ENCODE measurements around the gene VSIG10L2.
"Not testable (repeated sequence)": the region's sequence is repeated elsewhere in the genome, so short reads cannot be mapped to it uniquely, and the experiment has no call there.

The VSIG10L2 gene

DNA sequence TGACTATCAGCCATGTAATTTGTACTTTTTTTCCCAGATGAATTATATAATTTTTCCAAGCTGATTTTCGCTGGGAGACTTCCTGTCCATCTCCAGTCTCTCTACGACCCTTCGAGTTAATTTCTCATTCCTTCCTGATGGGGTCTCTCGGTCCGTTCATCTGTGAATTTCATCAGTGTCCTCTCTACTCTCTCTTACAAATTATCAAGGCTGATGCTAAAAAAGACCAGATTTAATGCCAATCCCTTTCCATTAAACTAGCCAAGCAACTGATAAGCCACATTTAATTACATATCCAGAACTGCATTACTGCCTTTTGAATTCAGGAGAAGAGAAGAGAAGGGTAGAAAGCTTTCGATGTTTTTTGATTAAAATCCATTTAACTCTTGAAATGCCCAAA lies 25.8 kb downstream of the VSIG10L2 start:
- no peak for DNase-seq

DNA sequence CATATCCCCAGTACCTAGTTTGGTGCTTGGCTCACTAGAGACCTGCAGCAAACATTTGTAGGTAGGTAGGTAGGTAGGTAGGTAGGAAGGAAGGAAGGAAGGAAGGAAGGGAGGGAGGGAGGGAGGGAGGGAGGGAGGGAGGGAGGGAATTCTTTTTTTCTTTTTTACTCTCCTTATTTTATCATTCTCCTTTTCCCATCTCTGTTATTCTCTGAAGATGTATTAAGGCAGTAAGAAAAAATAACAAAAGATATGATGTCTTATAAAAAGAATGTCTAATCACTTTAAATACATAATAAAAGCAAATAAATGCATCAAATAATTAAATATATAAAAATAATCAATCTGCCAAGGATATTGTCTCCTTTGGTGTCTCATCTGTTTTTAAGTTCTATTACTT lies 28.4 kb downstream of the VSIG10L2 start:
- no peak for DNase-seq

DNA sequence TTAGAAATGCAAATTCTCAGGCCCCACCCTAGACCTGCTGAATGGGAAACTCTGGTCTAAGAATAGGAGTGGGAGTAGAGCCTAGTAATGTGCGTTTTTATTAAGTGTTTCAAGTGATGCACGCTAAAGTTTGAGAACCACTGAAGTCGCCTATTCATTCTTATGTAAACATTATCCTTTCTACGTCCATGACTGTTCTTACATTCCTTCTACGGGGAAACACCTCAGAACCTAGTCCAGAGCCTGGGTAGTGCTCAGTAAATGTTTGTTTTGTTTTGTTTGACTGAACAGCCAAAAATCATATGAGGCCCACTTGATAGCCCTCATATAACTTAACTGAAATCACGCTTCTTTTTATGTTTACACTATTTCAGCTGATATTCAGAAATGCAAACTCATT lies 29.8 kb downstream of the VSIG10L2 start:
- DNase-seq = no peak

DNA sequence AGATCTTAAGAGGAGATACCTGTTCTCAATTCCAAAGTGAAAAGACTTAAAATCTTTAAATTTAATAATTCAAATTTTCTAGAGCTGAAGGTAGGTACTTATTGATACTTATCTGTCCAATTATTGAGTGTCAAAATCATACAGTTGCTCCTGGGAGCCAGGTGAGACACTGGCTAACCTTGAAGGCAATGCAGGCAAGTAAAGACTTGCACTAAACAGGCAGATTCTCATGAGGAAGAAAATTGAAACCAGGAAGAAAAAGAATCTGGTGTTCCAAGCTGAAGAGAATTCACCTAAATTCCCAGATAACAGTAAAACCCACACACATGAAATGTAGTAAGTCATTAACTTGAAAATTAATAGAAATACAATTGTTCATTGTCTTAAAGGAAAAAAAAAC lies 30.3 kb downstream of the VSIG10L2 start:
- DNase-seq = no peak

DNA sequence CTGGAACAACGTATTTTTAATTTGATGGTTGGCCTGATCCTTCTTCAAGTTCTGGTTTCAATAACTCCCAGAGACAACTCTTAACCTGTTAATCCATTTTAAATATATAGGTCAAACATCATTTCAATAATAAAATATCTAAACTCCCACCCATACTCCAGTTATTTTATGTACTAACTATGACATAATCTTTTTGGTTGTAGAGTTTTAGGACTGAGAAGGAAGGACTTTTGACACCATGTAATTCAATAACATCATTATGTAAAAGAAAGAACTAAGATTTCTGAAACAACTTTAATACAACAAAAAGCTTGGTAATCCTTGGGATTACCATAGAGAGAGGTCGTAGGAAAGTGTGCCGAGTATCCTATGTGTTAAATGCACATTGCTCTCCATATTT lies 31.5 kb downstream of the VSIG10L2 start:
- DNase-seq = no peak

DNA sequence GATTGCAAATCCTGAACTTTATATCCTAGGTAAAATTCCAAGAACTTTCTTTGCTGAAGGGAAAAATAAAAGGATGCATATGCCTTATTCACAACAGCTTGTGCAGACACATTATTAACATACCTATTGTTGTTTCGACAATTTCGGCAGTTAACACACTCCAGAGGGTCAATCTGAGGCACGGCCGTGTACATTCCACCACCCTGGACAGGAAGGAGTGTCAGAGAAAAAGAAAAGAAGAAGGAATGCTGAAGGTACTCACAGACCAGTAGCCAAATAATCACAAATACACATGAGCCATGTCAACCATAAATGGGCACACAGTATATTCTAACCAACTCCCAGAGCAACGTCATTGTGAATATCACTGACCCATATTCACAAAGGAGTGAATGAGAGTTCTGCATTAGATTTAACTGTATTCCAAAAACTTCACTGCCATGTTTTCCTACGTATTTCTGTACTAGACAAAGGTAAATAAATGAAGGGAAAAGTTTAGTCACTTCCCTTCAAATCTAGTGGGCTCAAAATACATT lies 32.4 kb downstream of the VSIG10L2 start:
- no peak for DNase-seq

DNA sequence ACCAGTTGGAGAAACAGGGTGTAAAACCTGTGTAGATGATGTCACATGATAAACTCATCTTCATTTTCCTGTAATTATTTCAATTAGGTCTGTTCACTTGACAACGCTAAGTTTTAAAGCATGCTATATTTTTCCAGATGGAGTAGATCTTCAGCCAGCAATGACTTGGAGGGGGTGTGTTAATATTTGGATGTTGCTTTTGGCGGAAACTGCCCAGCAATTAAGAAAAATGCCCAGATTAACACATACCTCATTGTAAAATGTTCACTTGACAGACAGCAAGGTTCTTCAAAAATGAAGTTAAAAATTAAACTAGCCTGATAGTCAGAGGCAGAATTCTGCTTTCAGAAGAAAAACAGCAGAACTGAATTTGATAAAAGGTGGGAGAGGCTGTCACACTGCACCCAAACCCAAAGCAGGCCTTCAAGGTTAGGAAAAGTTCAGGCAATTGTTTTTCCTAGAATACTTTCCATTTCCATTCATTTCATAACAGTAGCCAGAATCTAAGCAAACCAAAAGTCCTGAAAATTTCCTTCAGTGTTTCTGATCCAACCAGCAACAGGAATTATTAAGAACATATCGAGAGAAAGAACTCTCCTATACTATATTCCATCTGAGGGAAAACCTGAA lies 33.0 kb downstream of the VSIG10L2 start:
- no peak for DNase-seq

DNA sequence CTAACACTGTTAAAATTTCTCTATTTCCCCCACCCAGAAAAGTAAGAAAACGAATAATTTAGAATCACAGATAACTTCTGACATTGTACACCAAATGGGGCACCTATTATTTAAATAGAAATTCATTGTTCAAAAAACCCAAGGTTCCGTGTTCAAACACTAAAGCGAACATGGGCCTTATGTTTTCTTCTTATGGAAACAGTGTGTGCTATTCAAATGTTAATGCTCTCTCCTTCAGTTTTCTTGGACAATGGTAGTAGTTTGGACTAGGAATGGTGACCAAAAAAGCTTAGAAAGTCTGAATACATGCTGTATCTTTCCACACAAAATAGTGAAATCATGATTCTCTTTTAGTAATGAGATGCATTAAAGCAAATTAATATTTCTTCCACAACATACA lies 33.7 kb downstream of the VSIG10L2 start:
- DNase-seq = no peak

DNA sequence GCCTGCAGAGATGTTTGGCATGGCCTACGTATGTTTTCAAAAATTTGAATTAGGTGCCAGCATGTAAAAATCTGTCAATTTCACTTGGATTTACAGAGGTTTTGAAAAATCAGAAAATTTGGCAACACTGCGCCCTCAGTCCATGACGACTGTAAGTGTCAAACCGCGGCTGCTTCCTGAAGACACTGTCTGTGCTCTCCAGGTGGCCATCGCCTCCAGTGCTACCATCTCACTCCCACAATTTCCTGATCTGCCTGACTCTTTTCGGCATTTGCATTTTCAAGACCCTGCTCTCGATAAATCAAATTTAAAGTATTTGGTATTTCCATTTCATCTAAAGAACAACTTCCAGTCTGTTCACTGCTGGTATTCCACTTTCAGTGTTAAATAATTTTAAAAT lies 34.6 kb downstream of the VSIG10L2 start:
- no peak for DNase-seq

DNA sequence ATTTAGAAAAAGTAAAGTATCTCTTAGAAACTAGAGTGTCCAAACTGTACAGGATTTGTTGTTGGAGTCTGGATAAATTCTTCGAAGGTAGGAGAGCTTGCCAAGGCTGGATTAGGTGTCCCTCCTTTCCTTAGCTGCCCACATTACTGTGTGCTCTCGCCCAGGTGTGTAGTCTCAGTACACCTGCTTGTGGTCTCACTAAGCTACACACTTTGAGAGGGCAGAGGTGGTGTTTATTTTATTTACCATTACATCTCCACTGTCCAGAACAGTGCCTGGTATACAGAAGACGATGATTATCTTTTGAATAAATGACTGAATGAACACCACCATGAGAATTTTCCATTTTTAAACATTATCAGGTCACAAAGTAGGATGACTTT lies 36.5 kb downstream of the VSIG10L2 start:
- no peak for DNase-seq

DNA sequence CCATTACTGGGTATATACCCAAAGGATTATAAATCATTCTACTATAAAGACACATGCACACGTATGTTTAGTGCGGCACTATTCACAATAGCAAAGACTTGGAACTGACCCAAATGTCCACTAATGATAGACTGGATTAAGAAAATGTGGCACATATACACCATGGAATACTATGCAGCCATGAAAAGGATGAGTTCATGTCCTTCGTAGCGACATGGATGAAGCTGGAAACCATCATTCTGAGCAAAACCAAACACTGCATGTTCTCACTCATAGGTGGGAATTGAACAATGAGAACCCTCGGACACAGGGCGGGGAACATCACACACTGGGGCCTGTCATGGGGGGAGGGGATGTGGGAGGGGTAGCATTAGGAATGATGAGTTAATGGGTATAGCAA lies 40.1 kb downstream of the VSIG10L2 start:
- not testable (repeated sequence) for DNase-seq

DNA sequence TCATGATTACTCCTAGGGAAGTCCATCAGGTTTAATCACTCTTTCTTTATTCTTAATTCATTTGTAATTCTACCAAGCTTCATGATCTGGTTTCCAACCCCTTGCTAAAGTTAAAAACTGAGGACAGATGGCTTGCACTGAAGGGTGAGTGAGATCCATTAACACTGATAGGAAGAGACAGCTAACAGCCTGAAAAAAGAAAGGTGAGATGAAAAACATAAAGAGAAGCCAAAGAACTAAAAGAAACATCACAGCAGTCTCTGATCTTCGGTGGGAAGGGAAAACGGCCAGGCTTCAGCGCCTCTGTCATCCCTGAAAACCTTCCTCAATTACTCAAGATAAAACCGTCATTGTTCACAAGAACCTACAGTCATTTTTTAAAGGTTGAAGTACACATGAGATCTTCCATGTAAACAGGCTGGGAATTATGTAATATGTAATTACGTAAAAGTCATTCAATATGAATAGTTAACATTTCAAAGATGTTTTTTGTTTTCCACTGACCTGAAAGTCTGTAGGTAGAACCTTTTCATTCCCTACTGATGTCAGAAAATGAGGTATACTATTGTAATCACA lies 41.3 kb downstream of the VSIG10L2 start:
- DNase-seq = no peak

DNA sequence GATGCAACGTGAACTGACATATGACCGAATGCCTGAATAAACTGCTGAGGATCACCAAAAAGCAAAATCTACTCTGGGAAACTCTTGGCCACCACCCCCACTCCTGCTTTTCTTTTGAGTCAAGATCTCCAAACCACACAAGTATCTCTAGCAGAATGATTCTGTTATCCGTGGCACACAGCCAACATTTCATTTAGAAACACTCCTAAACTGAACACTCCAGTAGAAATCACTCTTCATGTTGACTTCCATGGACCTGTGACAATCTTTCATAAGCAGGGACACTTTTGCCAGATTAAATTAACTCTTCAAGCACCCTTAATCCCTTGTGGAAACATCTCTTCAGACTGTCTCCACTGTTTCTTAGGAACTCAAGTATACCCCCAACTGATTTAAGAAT lies 44.4 kb downstream of the VSIG10L2 start:
- DNase-seq = no peak

DNA sequence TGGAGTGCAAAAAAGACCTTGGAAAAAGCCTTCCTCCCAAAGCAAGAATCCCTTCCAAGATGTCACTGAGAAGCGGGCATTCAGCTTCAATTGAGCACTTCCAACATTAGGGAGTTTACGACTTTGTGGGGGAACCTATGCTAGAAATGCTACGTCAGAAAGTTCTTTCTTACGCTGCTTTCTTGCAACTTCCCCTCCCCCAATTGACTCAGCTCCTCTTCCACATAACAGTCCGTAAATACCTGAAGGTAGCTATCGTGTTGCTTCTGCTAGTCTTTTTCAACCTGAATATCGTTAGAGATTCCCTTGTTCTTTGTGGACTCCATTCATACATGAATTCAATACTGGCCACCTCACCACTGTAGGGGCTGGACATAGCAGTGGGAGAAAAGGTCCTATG lies 47.0 kb downstream of the VSIG10L2 start:
- no peak for DNase-seq

DNA sequence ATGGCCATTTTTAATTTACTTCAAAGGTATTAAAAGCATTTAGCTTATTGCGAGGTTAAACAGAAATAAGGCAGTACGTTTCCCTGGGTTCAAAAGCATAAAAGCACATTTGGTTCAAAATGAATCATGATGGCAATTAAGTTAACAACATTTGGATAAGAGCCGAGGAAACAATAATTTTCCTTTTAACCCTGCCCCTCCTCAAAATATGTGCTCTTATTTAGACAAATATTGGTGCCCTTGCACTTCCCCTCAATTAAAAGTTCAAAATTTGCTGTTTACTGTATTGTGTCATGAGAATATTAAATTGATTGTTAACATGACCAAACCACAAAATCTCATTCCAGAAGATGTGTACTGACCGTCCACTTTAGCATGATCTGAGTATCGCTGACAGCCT lies 48.7 kb downstream of the VSIG10L2 start:
- DNase-seq = no peak

DNA sequence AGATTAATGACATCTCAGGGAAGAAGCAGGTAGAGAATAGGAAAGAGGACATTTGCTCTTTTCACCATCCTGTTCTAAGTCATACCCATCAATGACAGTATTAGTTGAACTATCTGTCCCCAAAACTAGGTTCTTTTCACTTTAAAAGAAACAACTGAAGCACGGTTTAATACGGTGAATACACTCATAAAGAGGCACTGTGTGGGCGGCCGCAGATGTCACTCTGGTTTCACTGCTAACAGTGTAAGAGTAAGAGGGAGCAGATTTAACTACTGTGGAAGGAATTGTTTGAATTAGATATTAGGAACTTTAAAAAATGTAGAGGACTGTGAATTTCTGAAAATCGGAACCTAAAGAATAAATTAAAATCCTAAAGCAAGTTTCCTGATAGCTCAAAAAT lies 49.5 kb downstream of the VSIG10L2 start:
- DNase-seq = no peak

DNA sequence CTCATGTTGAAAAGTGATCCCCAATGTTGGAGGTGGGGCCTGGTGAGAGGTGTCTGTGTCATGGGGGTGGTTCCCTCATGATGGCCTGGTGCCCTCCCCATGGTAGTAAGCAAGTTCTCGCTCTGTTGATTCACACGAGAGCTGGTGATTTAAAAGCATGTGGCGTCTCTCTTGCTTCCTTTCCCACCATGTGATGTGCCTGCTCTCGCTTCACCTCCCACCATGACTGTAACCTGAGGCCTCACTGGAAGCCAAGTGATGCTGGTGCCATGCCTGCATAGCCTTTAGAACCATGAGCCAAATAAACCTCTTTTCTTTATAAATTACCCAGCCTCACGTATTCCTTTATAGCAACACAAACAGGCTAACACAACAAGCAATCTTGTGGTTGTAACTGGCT lies 52.4 kb downstream of the VSIG10L2 start:
- no peak for DNase-seq

DNA sequence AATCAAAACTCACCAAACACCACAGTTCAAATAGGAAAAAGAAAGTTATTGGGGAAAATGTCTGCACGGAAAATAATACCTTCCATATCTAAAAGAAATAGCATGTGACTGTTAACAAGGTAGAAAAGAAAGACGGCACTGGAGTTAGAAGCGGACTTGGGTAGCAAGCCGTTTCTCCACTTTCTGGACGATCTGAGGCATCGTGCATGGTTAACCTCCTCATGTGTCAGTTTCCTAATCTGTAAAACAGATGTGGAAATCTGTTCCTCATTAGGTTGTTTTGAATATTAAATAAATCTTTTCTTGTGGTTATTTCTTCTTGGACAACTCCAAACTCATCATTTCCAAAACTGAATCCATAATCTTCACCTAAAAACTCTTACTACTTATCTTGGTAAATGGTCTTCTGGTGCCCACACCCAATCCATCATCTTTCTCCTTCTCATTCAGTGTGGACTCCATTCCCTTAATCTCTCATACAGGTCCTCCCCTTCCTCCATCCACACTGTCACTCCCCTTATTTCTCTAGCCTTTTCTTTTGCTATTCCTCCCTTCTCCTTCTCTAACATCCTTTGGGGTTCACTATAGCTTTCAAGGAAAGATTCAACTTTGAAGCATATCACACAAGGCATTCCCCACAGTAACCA lies 53.5 kb downstream of the VSIG10L2 start:
- DNase-seq = no peak

DNA sequence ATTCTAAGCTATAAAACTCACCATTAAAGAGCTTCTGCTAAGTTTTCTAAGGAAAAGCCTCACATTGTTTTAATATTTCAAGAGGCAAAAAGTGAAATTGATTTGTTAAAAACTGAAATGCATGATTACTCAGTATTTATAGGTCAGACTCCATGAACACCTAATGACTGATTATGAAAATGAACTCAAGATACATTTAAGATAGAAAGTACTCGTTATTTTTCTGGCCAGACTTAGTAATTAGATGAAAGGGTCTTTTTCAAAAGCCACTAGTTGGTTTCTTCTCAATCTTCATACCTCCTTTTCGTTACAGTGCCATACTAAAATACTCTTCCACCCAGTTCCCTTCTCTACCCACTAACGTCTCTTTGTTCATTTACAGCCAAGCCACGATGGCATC lies 56.3 kb downstream of the VSIG10L2 start:
- no peak for DNase-seq
